ELF-1 (cell line): Measurements from ENCODE around the gene ZC3H10.
"Not testable (repeated sequence)": the region's sequence is repeated elsewhere in the genome, so short reads cannot be mapped to it uniquely, and the experiment has no call there.

Experiments used
- DNase-seq: peaks from one replicate; pipeline ENCODE4 v3.0.0-alpha.2; 2016; ENCODE audit warnings: low read depth, low spot score

Gene ZC3H10

DNA sequence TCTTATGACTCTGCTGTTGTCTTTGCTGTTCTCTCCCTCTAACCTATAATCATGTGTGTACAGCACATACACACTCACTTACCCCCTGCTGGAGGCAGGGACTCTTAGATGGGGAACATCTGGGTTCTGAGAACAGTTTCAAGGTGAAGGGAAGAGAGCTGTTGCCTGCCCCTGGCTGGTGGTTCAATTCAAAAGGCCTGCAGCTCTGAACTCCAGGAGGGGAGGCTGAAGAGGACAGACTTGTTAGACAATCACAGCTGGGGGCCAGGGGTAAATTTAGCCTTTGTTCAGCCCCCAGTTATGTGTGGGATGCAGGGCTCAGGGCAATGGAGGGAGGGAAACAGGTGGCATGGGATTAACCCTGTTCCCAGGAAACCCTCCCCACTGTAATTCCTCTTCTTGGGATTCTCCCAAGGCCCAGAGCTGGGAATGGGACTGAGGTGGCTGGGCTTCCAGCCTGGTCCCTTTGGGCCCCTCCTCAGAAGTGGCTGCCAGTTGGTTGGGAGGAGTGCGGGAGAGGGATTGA lies 36.2 kb downstream of the ZC3H10 start:
- DNase-seq, result no peak

DNA sequence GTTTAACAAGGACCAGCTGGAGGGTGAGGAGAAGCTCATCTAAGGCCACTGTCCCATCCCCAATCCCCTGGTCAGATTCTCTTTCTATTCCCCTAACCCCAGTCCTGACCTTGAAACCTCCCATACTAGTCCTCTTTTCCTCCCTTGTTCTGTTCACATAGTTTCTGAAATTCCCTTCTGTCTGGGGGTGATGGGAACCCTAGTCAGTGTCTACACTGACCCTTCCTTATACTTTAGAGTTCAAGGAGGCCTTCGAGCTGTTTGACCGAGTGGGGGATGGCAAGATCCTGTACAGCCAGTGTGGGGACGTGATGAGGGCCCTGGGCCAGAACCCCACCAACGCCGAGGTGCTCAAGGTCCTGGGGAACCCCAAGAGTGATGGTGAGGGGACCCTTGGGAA lies 36.8 kb downstream of the ZC3H10 start:
- DNase-seq, result no peak

DNA sequence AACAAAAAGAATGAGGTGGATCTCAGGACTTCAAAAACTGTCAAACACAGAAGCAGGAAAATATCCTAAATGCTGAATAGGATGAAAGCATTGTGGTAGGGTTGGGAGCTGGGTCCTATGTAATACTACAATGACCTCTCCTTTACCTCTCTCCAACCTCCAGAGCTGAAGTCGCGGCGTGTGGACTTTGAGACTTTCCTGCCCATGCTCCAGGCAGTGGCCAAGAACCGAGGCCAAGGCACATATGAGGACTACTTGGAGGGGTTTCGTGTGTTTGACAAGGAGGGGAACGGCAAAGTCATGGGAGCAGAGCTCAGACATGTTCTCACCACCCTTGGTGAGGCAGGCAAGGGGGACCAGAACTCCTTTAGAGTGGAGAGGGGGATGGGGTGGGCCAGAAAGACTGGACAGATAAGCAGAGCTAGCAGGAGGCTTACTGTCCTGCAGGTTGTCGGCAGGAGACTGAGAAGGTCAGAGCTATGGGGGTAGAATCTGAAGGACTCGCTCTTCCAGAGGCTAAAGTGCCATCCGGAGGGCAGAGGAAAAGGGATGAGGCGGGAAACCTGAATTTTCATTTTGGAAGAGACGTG lies 37.3 kb downstream of the ZC3H10 start:
- DNase-seq, result no peak

DNA sequence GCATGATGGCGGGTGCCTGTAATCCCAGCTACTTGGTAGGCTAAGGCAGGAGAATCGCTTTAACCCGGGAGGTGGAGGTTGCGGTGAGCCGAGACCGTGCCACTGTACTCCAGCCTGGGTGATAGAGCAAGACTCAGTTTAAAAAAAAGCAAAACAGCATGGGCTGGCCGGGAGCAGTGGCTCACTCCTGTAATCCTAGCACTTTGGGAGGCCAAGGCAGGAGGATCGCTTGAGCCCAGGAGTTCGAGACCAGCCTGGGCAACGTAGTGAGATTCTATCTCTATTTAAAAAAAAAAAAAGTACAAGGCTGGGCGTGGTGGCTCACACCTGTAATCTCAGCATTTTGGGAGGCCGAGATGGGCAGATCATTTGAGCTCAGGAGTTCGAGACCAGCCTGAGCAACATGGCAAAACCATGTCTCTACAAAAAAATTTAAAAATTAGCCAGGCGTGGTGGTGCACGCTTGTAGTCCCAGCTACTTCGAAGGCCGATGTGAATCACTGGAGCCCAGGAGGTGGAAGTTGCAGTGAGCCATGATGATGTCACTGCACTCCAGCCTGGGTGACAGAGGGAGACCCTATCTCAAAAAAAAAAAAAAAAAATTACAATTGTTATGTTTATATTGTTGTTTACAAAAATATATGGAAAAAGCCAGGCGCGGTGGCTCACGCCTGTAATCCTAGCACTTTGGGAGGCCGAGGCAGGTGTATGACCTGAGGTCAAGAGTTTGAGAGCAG lies 38.6 kb downstream of the ZC3H10 start:
- DNase-seq, result not testable (repeated sequence)

DNA sequence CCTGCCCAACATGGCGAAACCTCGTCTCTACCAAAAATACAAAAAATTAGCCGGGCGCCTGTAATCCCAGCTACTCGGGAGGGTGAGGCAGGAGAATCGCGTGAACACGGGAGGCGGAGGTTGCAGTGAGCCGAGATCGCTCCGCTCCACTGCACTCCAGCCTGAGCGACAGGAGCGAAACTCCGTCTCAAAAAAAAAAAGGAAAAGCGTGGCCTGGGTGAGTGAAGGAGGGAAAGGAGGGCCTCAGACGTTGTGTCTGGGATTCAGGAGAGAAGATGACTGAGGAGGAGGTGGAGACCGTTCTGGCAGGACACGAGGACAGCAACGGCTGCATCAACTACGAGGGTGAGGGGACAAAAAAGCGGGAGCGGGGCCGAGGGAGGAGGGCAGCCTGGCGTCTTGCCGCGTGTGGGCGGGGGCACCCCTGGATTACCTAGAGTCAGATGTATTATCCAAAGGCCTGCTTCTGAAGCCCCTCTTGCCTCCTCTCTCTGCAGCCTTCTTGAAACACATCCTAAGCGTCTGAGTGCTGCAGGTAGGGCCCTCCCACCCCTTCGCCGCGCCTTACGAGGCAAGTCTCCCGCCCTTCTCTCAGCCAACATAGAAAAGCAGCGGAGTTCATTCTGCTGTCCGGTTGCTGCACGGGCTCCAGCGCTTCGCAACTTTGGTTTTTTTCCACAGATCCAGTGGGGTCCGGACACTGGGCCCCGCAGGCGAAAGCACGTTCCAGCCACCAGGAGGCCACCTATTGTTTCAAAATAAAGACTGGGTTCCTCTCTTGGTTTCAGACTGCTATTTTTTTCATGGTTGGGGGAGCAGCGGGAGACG lies 39.3 kb downstream of the ZC3H10 start:
- DNase-seq, result peak; percentile 93

DNA sequence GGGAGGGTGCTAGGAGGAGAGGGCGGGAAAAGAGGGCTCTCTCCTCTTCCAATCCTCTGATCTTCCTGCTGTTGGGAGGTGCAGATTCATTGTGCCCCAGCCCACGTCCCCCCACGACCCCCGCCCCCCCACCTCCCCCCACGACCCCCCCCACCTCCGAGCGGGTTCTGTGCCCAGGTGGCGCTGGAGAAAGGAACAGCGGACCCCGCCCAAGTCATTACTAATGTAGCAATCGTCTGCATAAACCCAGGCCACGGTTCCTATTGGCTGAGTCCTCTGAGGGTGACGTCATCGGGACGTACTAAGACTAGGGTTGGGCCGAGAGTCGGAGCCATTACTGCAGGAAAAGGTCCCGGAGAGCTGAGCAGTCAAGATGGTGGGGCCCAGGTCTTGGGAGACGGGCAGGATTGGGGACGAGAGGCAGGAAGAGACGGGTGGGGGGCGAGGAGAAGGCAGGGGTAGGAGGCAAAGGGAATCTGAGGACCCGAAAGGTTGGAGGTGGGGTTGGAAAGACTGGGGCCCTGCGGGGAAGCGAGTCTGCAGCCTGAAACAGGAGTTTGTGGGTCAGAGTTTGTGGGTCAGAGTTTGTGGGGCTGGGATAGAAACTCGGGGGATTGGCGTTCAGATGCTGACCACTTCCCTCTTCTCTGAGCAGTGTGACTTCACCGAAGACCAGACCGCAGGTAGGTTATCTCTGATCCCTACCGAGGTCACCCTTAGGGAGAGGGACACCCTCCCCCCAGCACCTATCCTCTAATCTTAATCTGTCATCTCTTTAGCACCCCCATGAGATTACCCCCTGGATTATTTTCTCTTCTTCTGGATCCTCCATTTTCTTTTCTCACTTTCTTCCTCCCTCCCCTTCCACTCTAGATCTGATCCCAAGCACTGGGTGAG lies 40.2 kb downstream of the ZC3H10 start, which contains the start of gene MYL6:
TSS of gene MYL6 (plus strand) at position 331 of the 897 bp plus-strand sequence. CDS start at position 374, 43 bp downstream.
- DNase-seq, result peak; percentile 95

DNA sequence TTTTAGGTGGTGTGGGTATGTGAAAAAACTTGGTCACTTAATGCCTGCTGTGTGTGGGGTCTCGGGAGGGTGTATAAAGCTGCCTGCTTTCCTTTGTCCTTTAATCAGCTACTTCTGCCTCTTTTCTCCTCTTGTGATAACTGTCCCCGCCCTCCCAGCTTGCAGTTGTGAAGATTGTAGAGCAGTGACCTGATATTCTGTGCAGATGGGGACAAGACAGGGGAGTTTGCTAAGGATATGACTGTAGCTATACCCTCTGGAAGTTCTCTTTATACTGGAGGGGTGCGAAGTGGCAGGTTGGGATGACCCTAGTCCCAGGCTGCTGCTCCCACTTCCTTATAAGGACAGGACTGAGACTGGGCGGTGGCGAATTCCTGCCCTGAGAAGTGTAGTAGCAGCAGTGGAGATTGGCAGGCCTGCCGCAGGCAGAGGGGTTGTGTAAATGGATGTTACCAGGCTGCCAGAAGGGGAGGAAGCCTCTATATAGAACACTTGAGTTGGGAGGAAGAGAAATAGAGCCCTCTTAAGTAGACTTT lies 40.9 kb downstream of the ZC3H10 start:
- peak; percentile 91 for DNase-seq

DNA sequence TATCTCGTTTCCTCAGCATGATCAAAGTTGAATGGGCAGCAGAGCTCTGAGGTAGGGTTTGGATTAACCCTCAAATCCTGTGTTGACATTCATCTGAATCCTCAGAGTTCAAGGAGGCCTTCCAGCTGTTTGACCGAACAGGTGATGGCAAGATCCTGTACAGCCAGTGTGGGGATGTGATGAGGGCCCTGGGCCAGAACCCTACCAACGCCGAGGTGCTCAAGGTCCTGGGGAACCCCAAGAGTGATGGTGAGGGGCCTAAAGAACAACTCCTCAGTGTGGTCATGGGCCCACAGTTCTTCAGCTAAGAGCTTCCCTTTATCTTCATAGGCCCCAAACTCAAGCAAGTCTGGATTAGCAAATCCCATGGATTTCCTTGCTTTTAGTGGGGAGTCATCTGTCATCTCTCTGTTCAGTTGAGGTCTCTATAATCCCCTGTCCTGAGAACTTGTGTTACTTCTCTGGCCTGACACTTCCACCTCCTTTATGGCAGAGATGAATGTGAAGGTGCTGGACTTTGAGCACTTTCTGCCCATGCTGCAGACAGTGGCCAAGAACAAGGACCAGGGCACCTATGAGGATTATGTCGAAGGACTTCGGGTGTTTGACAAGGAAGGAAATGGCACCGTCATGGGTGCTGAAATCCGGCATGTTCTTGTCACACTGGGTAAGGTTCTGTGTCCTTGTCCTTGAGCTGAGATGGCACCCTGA lies 41.6 kb downstream of the ZC3H10 start:
- DNase-seq, result no peak

DNA sequence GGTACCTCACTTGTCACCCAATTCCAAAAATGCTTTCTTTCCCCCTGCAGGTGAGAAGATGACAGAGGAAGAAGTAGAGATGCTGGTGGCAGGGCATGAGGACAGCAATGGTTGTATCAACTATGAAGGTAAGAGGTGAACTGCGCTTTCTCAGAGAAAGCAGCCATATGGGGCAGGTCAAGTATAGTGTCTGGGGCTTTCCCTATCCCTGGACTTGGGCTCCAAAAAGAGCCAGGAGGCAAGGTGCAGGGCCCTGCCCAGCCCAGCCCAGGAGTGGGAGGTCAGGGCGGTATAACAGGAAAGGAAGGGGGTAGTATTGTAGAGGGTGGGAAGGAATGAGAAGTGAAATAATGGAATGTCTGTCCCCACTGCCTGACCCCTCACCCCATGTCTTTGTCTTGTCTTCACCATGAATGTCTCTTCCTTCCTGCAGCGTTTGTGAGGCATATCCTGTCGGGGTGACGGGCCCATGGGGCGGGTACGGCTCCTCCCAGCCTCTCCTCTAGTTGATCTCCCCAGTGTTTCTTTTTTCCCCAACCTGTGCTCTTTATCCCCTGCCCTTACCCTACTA lies 42.2 kb downstream of the ZC3H10 start:
- DNase-seq, result peak; percentile 16

DNA sequence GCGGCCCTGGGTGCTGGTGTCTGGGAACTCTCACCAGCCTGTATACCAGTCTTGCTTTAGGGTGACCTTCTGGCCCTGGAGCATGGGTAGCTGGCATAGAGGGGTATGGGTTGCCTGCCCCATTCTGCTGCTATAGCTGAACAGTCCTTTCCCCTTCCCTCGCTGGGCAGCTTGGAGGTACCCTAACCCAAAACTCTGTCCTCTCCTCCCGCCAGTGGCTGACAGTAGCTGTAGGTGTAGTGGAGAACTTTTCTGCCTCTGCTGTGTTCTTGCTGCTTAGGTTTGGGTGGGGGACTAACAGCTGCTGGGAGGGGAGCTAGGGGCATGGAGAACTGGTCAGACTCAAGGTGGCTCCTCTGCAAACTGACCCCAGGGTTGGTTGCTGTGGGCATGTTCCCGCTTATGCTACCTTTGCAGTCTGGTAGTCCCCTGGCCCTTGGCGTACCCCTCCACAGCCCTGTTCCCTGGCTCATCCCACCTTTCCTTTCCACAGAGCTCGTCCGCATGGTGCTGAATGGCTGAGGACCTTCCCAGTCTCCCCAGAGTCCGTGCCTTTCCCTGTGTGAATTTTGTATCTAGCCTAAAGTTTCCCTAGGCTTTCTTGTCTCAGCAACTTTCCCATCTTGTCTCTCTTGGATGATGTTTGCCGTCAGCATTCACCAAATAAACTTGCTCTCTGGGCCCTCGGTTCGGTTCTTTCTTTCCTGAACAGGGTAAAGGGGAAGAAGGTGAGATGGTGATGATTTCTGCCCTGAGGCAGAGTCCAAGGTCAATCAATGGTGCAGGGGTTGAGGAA lies 43.0 kb downstream of the ZC3H10 start:
- DNase-seq, result peak; percentile 14

DNA sequence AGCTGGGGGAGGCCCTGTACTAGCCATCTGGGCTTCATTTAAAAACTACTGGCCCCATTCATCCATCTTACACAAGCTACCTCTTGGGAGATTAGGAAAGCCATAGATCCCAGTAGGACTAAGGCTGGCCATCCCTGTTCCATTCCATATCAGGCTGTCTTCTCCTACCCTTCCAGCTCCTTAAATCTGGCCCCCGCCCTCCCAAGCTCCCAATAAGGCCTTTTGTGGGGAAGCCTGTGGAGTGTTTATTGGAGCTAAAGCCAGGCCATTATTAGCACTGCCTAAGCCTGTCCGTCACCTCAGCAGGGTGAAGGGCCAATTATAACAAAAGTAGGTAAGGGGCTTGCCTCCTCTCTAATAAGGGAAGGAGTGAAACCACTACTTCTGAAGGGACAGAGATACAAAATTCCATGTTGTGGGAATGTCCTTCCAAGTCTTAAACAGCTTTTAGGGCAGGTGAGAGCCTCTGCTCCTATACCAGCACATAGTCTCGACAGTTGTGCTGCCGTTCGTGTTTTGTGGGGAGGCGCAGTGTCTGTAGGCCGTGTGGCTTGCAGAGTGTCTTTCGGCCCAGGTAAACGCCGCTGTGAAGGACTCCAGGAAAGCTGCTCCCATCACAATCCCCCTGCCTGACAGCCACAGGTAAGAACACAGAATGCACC lies 43.8 kb downstream of the ZC3H10 start:
- DNase-seq, result peak; percentile 31

DNA sequence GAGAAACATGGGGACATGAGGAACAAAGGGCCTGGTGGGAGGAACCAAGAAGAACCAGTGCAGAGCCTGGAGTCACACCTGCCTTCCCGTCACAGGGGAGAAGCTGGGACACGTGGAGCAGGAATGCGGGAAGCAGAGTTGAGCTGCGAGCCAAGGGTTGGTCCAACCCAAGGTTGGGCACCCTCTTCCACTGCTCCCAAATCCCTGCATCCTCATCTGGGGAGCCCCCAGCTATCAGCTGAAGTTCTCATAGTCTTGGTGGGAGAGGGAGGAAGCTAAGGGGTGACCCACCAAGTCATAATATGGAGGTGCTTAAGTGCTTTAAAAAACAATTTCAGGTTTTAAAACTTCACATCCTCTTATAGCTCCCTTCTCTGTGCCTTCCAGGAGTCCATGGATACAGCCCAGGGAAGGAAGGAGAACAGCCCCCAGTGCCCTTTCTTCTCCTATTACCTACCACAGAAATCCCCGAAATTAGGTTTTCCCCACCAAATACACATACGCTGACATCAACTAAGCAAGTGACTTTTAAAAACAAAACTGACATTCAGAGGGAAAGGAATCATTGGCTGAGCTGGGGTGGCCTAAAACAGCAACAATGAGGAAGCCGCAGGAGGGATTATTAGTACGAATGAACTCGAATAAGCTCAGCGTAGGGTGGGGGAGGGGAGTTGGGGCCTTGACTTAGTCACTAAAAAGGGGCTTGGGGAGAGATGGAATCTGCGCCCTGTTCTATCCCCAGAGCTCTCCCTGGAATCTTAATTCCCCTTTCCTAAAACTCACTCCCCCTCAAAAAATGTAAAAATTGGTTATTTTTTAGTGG lies 44.6 kb downstream of the ZC3H10 start:
- DNase-seq, result peak; percentile 39

DNA sequence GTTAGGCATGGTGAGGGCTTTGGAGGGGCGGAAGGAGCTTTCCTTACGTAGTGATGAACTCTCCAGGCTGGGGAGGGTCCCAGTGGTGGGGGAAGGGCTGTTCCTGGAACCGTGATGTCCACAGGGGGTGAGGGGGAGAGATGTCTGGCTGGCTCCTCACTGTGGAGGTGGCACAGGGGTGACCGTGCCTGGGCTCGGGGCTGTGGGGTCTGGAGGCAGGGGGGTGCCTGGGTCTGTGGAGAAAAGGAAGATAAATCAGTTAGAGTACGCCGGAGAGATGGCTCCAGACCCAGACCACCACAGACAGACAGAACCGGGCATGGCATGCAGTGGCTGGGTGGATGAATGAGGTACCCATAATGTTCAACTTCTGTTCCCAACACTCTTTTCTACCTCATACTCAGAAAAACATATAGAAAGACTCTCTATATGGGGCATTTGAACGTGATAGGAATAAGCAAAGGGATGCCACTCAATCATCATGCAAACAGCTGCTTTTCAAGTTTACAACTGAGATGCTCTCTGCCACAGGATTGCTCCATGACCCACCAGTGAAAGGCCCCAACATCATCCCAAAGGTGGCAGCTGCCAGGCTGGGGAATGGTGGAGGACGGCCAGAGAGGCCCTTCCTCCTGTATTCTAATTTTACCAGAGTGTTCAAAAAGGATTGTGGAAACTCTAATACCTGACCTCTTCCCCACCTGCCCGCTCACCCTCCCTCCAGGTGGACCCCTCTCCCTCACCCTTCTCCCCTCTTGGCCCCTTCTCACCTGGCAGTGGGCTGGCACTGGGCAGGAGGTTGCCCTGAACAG lies 45.7 kb downstream of the ZC3H10 start:
- peak; percentile 30 for DNase-seq

DNA sequence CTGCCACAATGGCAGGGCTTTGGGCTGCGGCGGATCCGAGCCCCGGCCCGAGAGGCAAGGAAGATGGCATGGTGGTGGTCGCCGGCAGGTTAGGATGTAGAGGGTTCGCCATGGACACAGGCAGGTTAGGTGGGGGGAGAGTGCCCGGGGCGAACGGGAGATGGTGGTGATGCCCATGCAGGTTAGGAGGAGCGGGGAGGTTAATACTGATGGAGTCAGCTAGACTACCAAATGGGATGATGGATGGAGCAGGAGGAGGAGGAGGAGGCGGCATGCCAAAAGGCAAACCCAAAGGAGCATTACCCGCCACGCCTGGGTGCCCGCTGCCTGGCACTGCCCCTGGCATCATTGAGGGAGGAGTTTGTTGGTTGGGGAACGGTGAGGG lies 46.3 kb downstream of the ZC3H10 start:
- DNase-seq, result no peak

DNA sequence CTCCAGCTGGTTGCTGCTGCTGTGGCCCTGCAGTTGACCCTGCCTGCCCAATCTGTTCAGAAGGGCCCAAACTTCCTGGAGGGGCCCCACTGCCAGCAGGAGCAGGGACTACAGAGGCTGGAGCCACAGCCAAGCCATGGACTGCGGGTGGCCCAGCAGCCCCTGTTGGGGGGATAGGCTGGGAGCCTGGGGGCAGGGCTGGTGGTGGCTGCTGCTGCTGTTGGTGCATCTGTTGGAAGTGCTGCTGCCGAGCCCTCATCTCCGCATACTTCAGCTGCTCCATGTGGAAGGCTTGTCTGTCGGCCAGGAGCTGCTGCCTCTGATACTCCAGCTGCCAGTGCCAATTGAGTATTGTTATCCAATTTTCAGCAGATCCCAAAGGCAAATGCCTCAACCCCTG lies 47.3 kb downstream of the ZC3H10 start:
- DNase-seq, result peak; percentile 18

DNA sequence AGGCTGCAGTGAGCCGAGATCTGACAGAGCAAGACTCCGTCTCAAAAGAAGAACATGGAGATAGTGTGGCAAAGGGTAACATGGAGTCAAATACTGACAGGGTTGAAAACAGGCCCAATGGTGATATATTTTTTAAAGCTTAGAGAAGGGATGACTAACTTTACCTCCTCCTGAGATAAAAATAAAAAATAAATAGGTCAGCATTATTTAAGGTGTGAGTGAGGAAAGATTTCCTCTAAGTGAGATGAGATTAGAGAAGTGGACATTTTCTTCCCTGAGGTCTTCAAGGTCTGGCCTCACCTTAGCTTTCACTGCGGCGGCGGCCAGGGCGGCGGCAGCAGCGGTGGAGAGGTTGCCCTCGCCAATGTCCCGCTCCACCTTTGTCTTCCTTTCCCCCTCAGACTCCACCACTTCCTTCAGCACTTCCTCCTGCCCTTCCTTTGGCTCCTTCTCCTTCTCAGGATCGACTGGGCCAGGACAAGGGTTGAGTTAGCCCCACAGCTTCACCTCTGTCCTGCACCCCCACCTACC lies 51.2 kb downstream of the ZC3H10 start:
- no peak for DNase-seq

DNA sequence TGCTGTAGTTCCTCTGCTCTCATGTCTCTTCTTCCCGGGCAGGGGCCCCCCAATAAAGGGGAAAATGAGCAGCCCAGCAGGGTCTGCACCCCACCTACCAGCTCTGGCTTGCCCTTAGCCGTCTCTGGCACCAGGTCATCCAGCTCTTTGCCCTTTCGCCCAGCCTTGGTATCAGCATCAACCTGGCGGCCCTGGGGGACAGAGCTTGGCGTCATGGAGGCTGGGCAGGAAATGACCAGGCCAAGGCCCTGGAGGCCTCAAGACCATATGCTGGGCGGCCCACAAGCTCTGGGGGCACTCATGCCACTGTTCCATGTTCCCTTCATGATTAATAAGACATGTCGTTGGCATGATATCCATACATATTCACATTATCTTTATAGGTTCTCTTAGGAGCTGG lies 54.8 kb downstream of the ZC3H10 start:
- DNase-seq, result no peak
